Progenitor cell of endocrine pancreas (in vitro differentiated cells): ENCODE data around the gene SORL1. TPM values are rescaled to one million over a fixed set of nuclear protein-coding genes. Genes with fewer than 3 reads are reported as not detected.

ENCODE experiments used
- DNase-seq: peaks from one replicate; pipeline ENCODE4 v3.0.0; 2021; ENCODE audit warnings: low spot score; ENCODE audit not compliant: unreplicated experiment
- H3K27ac Mint-ChIP-seq: 2 replicates; pipeline ENCODE4 v1.8.0; 2021; ENCODE audit warnings: mild to moderate bottlenecking, moderate library complexity, mixed read lengths
- H3K27me3 Mint-ChIP-seq: 2 replicates; pipeline ENCODE4 v1.8.0; 2021; ENCODE audit warnings: mixed read lengths
- H3K36me3 Mint-ChIP-seq: 2 replicates; pipeline ENCODE4 v1.8.0; 2022; ENCODE audit warnings: mixed read lengths; ENCODE audit not compliant: insufficient read depth
- H3K4me1 Mint-ChIP-seq: 2 replicates; pipeline ENCODE4 v1.8.0; 2021; ENCODE audit warnings: low read depth, mixed read lengths
- H3K4me3 Mint-ChIP-seq: 2 replicates; pipeline ENCODE4 v1.8.0; 2021; ENCODE audit warnings: low read depth, mild to moderate bottlenecking, moderate library complexity, mixed read lengths
- H3K9me3 Mint-ChIP-seq: 2 replicates; pipeline ENCODE4 v1.8.0; 2021; ENCODE audit warnings: low read depth, mixed read lengths
- CTCF ChIP-seq: fragments of 200-600 bp; sonication (generic); IDR thresholded peaks from one replicate; pipeline ENCODE4 v1.5.0; 2021; ENCODE audit warnings: antibody characterized with exemption, mild to moderate bottlenecking; ENCODE audit not compliant: unreplicated experiment
- total RNA-seq: library from RNA; stranded (reverse); gene quantifications from 2 replicates; pipeline ENCODE4 v1.2.1, GENCODE V29; 2021

Gene SORL1
- total RNA-seq, 1 donor from 2014 or later = 31.8 TPM

DNA sequence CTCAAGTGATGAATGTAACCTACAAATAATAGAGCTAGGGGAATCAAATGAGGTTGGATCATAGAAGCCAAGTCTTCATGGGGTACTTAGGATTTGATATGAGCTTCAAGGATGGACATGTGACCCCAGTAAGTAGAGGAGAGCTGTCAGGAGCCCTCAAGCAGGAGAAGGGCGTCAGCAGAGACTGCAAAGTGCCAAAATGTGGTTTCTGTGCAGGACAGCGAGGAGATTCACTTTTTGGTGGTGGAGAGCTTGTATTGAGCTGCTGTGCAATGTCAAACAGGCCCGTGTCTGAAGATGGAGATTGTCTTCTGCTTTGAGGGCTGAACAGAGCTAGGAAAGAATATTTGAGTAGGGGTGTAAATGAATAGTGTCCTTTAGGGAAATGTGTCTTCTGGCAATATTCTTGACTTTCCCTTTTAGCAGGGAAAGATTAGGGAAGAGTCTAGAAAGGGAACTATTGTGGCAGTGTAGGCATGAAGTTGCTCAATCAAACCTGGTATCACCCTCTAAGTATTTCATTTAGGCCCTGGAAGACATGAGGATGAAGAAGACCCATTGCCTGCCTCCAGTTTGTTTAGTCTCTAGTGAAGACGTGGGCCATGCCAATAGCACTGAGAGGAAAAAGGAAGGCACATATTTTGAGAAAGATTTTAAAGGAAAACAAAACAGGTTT lies 31.8 kb downstream of the SORL1 start:
- Mint-ChIP-seq H3K4me1 (peaks cover 21% of the 10 kb centered on the region), H3K36me3 (peaks cover 7% of the 10 kb centered on the region), H3K4me3 (no peak overlapping the region), H3K27me3 (no peaks in the 10 kb centered on the region), H3K9me3 (no peaks in the 10 kb centered on the region), H3K27ac (no peak overlapping the region)
- no peak for TF ChIP-seq CTCF
- no peak for DNase-seq

GRCh38 chr11:121485216-121485615 lies 33.1 kb downstream of the SORL1 start:
- H3K4me1 Mint-ChIP-seq = peaks cover 10% of the 10 kb centered on the region
- no peaks in the 10 kb centered on the region for H3K9me3 Mint-ChIP-seq
- H3K27ac Mint-ChIP-seq = no peak overlapping the region
- H3K36me3 Mint-ChIP-seq = peaks cover 14% of the 10 kb centered on the region
- no peak for TF ChIP-seq CTCF
- no peak overlapping the region for H3K4me3 Mint-ChIP-seq
- no peaks in the 10 kb centered on the region for H3K27me3 Mint-ChIP-seq
- no peak for DNase-seq

DNA sequence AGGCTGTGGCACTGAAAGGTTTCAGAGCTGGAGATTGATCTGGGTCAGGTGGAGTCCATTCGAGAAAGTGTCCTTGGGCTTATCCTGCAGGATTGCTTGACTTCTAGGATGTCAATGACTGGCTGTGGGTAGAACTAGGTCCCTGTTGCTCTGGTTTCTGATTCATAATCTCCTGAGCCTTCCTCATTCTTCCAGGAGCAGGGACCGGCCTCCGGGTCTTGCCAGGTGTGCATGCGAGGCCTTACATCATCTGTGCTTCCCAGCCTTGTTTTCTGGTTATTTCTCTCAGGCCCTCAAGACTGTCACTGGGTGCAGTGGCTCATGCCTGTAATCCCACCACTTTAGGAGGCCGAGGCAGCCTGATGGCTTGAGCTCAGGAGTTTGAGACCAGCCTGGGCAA lies 33.9 kb downstream of the SORL1 start:
- H3K36me3 Mint-ChIP-seq = peaks cover 14% of the 10 kb centered on the region
- no peak for DNase-seq
- no peak for TF ChIP-seq CTCF
- no peaks in the 10 kb centered on the region for H3K27me3 Mint-ChIP-seq
- no peak overlapping the region for H3K4me3 Mint-ChIP-seq
- H3K4me1 Mint-ChIP-seq = peaks cover 8% of the 10 kb centered on the region
- H3K9me3 Mint-ChIP-seq = no peaks in the 10 kb centered on the region
- H3K27ac Mint-ChIP-seq = no peak overlapping the region

DNA sequence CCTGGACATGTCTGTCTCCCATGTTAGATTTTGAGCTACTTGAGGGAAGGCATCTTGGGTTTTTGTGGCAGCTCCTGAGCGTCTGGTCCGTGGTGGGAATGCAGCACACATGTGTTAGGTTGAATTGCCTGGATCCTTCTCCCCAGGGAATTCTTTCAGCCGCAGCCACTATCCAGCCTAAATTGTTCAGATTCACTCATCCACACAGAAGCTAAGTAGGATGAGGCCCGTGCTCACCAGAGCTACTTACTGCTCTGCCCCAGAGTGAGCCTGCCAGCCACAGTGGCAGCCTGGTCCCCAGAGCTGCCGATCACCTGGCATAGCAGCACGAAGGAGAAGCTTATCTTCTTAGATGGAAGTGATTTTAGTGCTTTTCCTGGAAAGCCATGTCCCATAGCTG lies 35.1 kb downstream of the SORL1 start:
- H3K4me1 Mint-ChIP-seq = peaks cover 4% of the 10 kb centered on the region
- TF ChIP-seq CTCF = no peak
- peaks cover 14% of the 10 kb centered on the region for H3K36me3 Mint-ChIP-seq
- no peak overlapping the region for H3K4me3 Mint-ChIP-seq
- H3K9me3 Mint-ChIP-seq = no peaks in the 10 kb centered on the region
- no peaks in the 10 kb centered on the region for H3K27me3 Mint-ChIP-seq
- no peak for DNase-seq
- H3K27ac Mint-ChIP-seq = no peak overlapping the region

GRCh38 chr11:121488170-121488569 lies 36.1 kb downstream of the SORL1 start:
- no peak for TF ChIP-seq CTCF
- Mint-ChIP-seq H3K4me3 (no peak overlapping the region), H3K4me1 (peaks cover 4% of the 10 kb centered on the region), H3K27ac (peak overlapping the region; percentile 11), H3K36me3 (peaks cover 14% of the 10 kb centered on the region), H3K27me3 (no peaks in the 10 kb centered on the region), H3K9me3 (no peaks in the 10 kb centered on the region)
- DNase-seq = no peak
